NCI-H82 treated with DMSO at 0.1 percent for 48 hours (cell line): ENCODE measurements around the gene KRTAP10-11.

ENCODE experiments used
- DNase-seq: peaks from one replicate; lab custom pipeline; 2025; ENCODE audit not compliant: unreplicated experiment; lab: John Stamatoyannopoulos, UW

Gene KRTAP10-11

GRCh38 chr21:44692798-44693512 is 46.7 kb downstream of the KRTAP10-11 start:
- no peak for DNase-seq

GRCh38 chr21:44694776-44695175 is 48.6 kb downstream of the KRTAP10-11 start:
- no peak for DNase-seq

- DNase-seq: no peak
Measured at GRCh38 chr21:44695184-44695583, 49.0 kb downstream of the KRTAP10-11 start.

- no peak for DNase-seq
Measured at GRCh38 chr21:44695641-44696040, 49.4 kb downstream of the KRTAP10-11 start.

- DNase-seq: no peak
Measured at GRCh38 chr21:44696572-44696971, 50.4 kb downstream of the KRTAP10-11 start.
